IMR-90 (cell line): ENCODE measurements around the gene CLEC16A.

Experiments used
- CEBPB ChIP-seq: IDR thresholded peaks from 2 replicates; pipeline ENCODE4 v1.6.1; 2012; ENCODE audit warnings: low read depth, low read length, improper control_type of control experiment
- MAFK ChIP-seq: IDR thresholded peaks from 2 replicates; pipeline ENCODE4 v1.6.1; 2012; ENCODE audit warnings: low read depth, low read length, improper control_type of control experiment
- MXI1 ChIP-seq: IDR thresholded peaks from 2 replicates; pipeline ENCODE4 v1.6.1; 2012; ENCODE audit warnings: low read depth, mild to moderate bottlenecking, low read length, moderate library complexity, borderline replicate concordance
- POLR2A ChIP-seq: IDR thresholded peaks from 2 replicates; pipeline ENCODE4 v1.6.1; 2012; ENCODE audit warnings: mild to moderate bottlenecking, low read depth, low read length
- RAD21 ChIP-seq: IDR thresholded peaks from 2 replicates; pipeline ENCODE4 v1.6.1; 2012; ENCODE audit warnings: low read length, improper control_type of control experiment
- RCOR1 ChIP-seq: IDR thresholded peaks from 2 replicates; pipeline ENCODE4 v1.6.1; 2012; ENCODE audit warnings: mild to moderate bottlenecking, low read length, improper control_type of control experiment; ENCODE audit not compliant: insufficient replicate concordance
- RFX5 ChIP-seq: IDR thresholded peaks from 2 replicates; pipeline ENCODE4 v1.8.0; 2012; ENCODE audit warnings: low read depth, mild to moderate bottlenecking, low read length, moderate library complexity
- SMC3 ChIP-seq: fragments of 150-350 bp; IDR thresholded peaks from 2 replicates; pipeline ENCODE4 v1.6.1; 2016; ENCODE audit warnings: low read depth, mild to moderate bottlenecking, antibody characterized with exemption, low read length, moderate library complexity
- TF ChIP-seq, protein P1 (sequence below): conservative IDR thresholded peaks from 2 replicates; pipeline ENCODE4 v1.5.1; 2012; ENCODE audit warnings: mild to moderate bottlenecking, low read depth, low read length, improper control_type of control experiment
- TF ChIP-seq, protein P2 (sequence below): fragments of 150-350 bp; IDR thresholded peaks from 2 replicates; pipeline ENCODE4 v1.6.1; 2017; ENCODE audit warnings: mild to moderate bottlenecking, antibody characterized with exemption, low read length, low read depth
- TF ChIP-seq, protein P3 (sequence below): fragments of 150-350 bp; IDR thresholded peaks from 2 replicates; pipeline ENCODE4 v1.6.1; 2016; ENCODE audit warnings: low read depth, mild to moderate bottlenecking, low read length, moderate library complexity, borderline replicate concordance

DNA sequence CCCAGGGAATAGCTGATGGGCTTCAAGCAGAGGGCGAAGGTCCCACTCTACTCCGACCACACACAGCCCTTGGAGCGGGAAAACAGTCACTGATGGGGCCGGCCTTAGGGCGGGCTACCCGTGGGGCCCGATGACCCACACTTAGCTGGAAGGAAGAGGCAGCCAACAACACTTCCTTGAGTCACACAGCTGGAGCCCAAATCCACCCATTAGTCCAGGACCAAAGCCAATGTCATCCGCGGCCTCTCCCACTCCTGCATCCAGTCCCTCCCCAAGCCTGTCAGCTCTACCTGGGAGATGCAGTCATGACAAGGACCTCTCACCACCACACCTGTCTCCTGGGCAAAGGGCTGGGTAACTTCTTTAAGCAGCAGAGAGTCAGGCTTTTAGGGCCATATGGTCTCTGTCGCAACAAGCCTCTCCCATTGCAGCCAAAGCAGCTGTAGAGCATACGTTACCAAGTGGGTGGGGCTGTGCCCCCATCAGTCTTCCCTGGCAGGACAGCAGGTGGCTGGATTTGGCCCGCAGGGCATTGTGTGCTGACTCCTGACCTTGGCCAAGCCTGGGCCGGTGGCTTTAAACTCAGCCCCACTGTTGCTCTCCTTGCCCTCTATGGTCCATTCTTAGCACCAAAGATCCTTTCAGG, 200.9 kb downstream of the CLEC16A start:
- TF ChIP-seq SMC3 (no peak), POLR2A (no peak), MAFK (no peak), RAD21 (no peak), RFX5 (no peak), MXI1 (no peak), CEBPB (peak; percentile 37; the same call in 1 of the 2 replicates), RCOR1 (no peak)
- TF ChIP-seq, protein P1, sequence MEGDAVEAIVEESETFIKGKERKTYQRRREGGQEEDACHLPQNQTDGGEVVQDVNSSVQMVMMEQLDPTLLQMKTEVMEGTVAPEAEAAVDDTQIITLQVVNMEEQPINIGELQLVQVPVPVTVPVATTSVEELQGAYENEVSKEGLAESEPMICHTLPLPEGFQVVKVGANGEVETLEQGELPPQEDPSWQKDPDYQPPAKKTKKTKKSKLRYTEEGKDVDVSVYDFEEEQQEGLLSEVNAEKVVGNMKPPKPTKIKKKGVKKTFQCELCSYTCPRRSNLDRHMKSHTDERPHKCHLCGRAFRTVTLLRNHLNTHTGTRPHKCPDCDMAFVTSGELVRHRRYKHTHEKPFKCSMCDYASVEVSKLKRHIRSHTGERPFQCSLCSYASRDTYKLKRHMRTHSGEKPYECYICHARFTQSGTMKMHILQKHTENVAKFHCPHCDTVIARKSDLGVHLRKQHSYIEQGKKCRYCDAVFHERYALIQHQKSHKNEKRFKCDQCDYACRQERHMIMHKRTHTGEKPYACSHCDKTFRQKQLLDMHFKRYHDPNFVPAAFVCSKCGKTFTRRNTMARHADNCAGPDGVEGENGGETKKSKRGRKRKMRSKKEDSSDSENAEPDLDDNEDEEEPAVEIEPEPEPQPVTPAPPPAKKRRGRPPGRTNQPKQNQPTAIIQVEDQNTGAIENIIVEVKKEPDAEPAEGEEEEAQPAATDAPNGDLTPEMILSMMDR, result no peak
- TF ChIP-seq, protein P2, sequence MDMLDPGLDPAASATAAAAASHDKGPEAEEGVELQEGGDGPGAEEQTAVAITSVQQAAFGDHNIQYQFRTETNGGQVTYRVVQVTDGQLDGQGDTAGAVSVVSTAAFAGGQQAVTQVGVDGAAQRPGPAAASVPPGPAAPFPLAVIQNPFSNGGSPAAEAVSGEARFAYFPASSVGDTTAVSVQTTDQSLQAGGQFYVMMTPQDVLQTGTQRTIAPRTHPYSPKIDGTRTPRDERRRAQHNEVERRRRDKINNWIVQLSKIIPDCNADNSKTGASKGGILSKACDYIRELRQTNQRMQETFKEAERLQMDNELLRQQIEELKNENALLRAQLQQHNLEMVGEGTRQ, result no peak
- TF ChIP-seq, protein P3, sequence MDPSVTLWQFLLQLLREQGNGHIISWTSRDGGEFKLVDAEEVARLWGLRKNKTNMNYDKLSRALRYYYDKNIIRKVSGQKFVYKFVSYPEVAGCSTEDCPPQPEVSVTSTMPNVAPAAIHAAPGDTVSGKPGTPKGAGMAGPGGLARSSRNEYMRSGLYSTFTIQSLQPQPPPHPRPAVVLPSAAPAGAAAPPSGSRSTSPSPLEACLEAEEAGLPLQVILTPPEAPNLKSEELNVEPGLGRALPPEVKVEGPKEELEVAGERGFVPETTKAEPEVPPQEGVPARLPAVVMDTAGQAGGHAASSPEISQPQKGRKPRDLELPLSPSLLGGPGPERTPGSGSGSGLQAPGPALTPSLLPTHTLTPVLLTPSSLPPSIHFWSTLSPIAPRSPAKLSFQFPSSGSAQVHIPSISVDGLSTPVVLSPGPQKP, result no peak
